HG03175 (cell line): ENCODE data around the gene LPA.
"Not testable (repeated sequence)": the region's sequence is repeated elsewhere in the genome, so short reads cannot be mapped to it uniquely, and the experiment has no call there.

Experiments
- ATAC-seq: cut with Tn5 transposase; IDR thresholded peaks from one replicate; pipeline ENCODE4 v1.9.1; 2021; ENCODE audit warnings: mild to moderate bottlenecking, moderate library complexity; ENCODE audit not compliant: unreplicated experiment

LPA gene

GRCh38 chr6:160664198-160664597, at the start of gene LPA:
Gene LPA (minus strand): TSS chr6:160664275. CDS start chr6:160664214, 61 bp downstream.
- ATAC-seq: not testable (repeated sequence)

GRCh38 chr6:160708993-160709392, 44.9 kb upstream of the LPA start:
- not testable (repeated sequence) for ATAC-seq

GRCh38 chr6:160704688-160705087, 40.6 kb upstream of the LPA start:
- ATAC-seq: not testable (repeated sequence)

GRCh38 chr6:160701918-160702680, 38.0 kb upstream of the LPA start, which contains the start of gene PLG:
Gene PLG (plus strand): TSS chr6:160702244. CDS start chr6:160702305, 61 bp downstream.
- not testable (repeated sequence) for ATAC-seq

GRCh38 chr6:160697826-160698225, 33.8 kb upstream of the LPA start:
- ATAC-seq: no peak

- ATAC-seq: not testable (repeated sequence)
Measured at GRCh38 chr6:160696884-160697283, 32.8 kb upstream of the LPA start.

GRCh38 chr6:160695622-160696021, 31.5 kb upstream of the LPA start:
- ATAC-seq: not testable (repeated sequence)

GRCh38 chr6:160695025-160695424, 30.9 kb upstream of the LPA start:
- not testable (repeated sequence) for ATAC-seq

- ATAC-seq: no peak
Measured at GRCh38 chr6:160692369-160692959, 28.4 kb upstream of the LPA start.

GRCh38 chr6:160691617-160692016, 27.5 kb upstream of the LPA start:
- ATAC-seq: no peak

- no peak for ATAC-seq
Measured at GRCh38 chr6:160690458-160690857, 26.4 kb upstream of the LPA start.

GRCh38 chr6:160685762-160686450, 21.8 kb upstream of the LPA start:
- ATAC-seq: no peak

GRCh38 chr6:160685101-160685761, 21.2 kb upstream of the LPA start:
- not testable (repeated sequence) for ATAC-seq

- ATAC-seq: no peak
Measured at GRCh38 chr6:160679402-160679769, 15.3 kb upstream of the LPA start.

- ATAC-seq: no peak
Measured at GRCh38 chr6:160678744-160679401, 14.8 kb upstream of the LPA start.

- no peak for ATAC-seq
Measured at GRCh38 chr6:160678230-160678629, 14.2 kb upstream of the LPA start.

GRCh38 chr6:160676418-160676817, 12.3 kb upstream of the LPA start:
- ATAC-seq: not testable (repeated sequence)

- no peak for ATAC-seq
Measured at GRCh38 chr6:160668589-160668988, 4.5 kb upstream of the LPA start.

GRCh38 chr6:160667639-160668481, 3.8 kb upstream of the LPA start:
- peak; percentile 83 for ATAC-seq

GRCh38 chr6:160662842-160663241, 1.2 kb downstream of the LPA start:
- ATAC-seq: no peak
